ENCODE results near the gene EEIG2. TPM values are rescaled to one million over a fixed set of nuclear protein-coding genes. Genes with fewer than 3 reads are reported as not detected.

Gene EEIG2
- total and polyA plus RNA-seq, 9 of the 15 experiments (the other 6 are each of a cell fraction or from before 2014, with no cell fraction given): 6.1 to 26.9 (median 15.2) TPM

- TF ChIP-seq USF1 (CRISPR knock-in tag; IDR thresholded peaks at IDR 0.05) (no peak), RBM34 (IDR thresholded peaks at IDR 0.05; ENCODE audit: borderline replicate concordance, insufficient read depth, low read length) (no peak), MEF2A (IDR thresholded peaks at IDR 0.05; ENCODE audit: control insufficient read depth, low read depth, low read length) (no peak)
Measured at GRCh38 chr1:108601708-108602410, 42.0 kb downstream of the EEIG2 start (continued).

- Histone ChIP-seq H4K20me1 (replicated peaks; ENCODE audit: control insufficient read depth, insufficient read depth, low read length) (no peaks in the 10 kb centered on the region), H3K9me3 (replicated peaks; ENCODE audit: control insufficient read depth, insufficient read depth, low read depth, low read length) (no peaks in the 10 kb centered on the region), H3K4me2 (ENCODE audit: insufficient read depth, low read length) (no peak overlapping the region), H3K9ac (ENCODE audit: insufficient read depth in 1 of 2, low read depth in 2 of 2, low read length in 2 of 2) (no peak overlapping the region), H3K4me1 (replicated peaks in 1 of 2; ENCODE audit: control insufficient read depth in 2 of 2, insufficient read depth in 2 of 2, low read length in 2 of 2) (no peaks in the 10 kb centered on the region), H3K4me3 (no peak overlapping the region), H3K9me1 (ENCODE audit: control insufficient read depth, insufficient read depth, low read length) (no peaks in the 10 kb centered on the region), H3K36me3 (ENCODE audit: control insufficient read depth, insufficient read depth, low read length) (0 out of 3 replicates have a peak, but pooled peaks cover 8% of the 10 kb centered on the region), H3K79me2 (ENCODE audit: control insufficient read depth, insufficient read depth, low read length) (no peaks in the 10 kb centered on the region), H3K27ac (ENCODE audit: extremely low read depth, low read depth, low read length) (no peak overlapping the region), H2AFZ (ENCODE audit: low read depth, low read length) (no peak overlapping the region), H3K27me3 (ENCODE audit: control insufficient read depth in 2 of 2, insufficient read depth in 2 of 2, low read length in 2 of 2) (no peaks in the 10 kb centered on the region)
- in situ Hi-C loops (cut with MboI) (no loop called here), intact Hi-C loops (cut with micrococcal nuclease) (no loop called here)
- ATAC-seq (no peak), FAIRE-seq (no peak), DNase-seq (ENCODE audit: extremely low read depth in 1 of 4, low spot score in 3 of 4) (no peak)
- no TSS peak for BruUV-seq (replicated peaks)
- POLR2A ChIA-PET: interaction anchor here (0.9 to 1.9 kb wide), 4 partner anchors 10 to 73 kb away, joined by 5 to 6 read pairs (median 5); no protein-coding TSS in a partner anchor
- CTCF ChIA-PET (ENCODE audit: low intra/inter-chr PET ratio): no interaction called here
- TF ChIP-seq ZNF217 (CRISPR knock-in tag; IDR thresholded peaks at IDR 0.05) (no peak), NFIC (IDR thresholded peaks at IDR 0.05) (no peak), MBD1 (CRISPR knock-in tag; IDR thresholded peaks at IDR 0.05) (no peak), SIN3B (IDR thresholded peaks at IDR 0.05; ENCODE audit: low read depth) (no peak), ZEB2 (IDR thresholded peaks at IDR 0.05) (no peak), EHMT2 (IDR thresholded peaks at IDR 0.05) (no peak)
Measured at GRCh38 chr1:108605633-108606032, 45.7 kb downstream of the EEIG2 start.

Measured in K562 (cell line).